PC-3 (cell line): Measurements from ENCODE around the gene RBM47. TPM values are rescaled to one million over a fixed set of nuclear protein-coding genes. Genes with fewer than 3 reads are reported as not detected.

Source experiments
- ATAC-seq: fragments of 200-7000 bp; cut with Tn5 transposase; 2 replicates; pipeline ENCODE4 v1.9.1; 2020; ENCODE audit warnings: mild to moderate bottlenecking, moderate library complexity
- BruUV-seq: library from RNA; stranded (reverse); fragments of 400-500 nt; replicated peaks from 2 replicates; lab custom pipeline; 2021; lab: Mats Ljungman, UMichigan
- CTCF ChIA-PET: fragments of 300-600 bp; sonication (Branson Sonifier 250); formaldehyde crosslinking; loops from one replicate; lab custom pipeline; 2022; ENCODE audit warnings: antibody characterized with exemption; lab: Charles Lee
- POLR2A ChIA-PET: fragments of 300-600 bp; sonication (Branson Sonifier 250); formaldehyde crosslinking; loops from one replicate; lab custom pipeline; 2022; ENCODE audit warnings: antibody characterized with exemption; ENCODE audit not compliant: unreplicated experiment; lab: Charles Lee
- DNase-seq: peaks from one replicate; pipeline ENCODE4 v3.0.0-alpha.2; 2015
- H2AFZ ChIP-seq: fragments of 300-600 bp; sonication (generic); 2 replicates; pipeline ENCODE4 v1.6.0; 2016; ENCODE audit warnings: antibody characterized with exemption, low read length
- H3F3A ChIP-seq: fragments of 300-600 bp; sonication (generic); one replicate; pipeline ENCODE4 v1.6.0; 2017; ENCODE audit warnings: antibody characterized with exemption, low read length, control low read depth, mild to moderate bottlenecking; ENCODE audit not compliant: unreplicated experiment
- H3K27ac ChIP-seq: fragments of 300-600 bp; sonication (generic); 2 replicates; pipeline ENCODE4 v1.5.1; 2016; ENCODE audit warnings: mild to moderate bottlenecking, low read length
- H3K27me3 ChIP-seq: fragments of 300-600 bp; sonication (generic); 2 replicates; pipeline ENCODE4 v1.6.1; 2016; ENCODE audit warnings: low read length, mixed read lengths
- H3K36me3 ChIP-seq: fragments of 300-600 bp; sonication (generic); 2 replicates; pipeline ENCODE4 v1.6.1; 2016; ENCODE audit warnings: low read depth, mixed run types, low read length, mixed read lengths
- H3K4me1 ChIP-seq: fragments of 300-600 bp; sonication (generic); 2 replicates; pipeline ENCODE4 v1.5.1; 2016; ENCODE audit warnings: low read length; ENCODE audit not compliant: insufficient read depth
- H3K4me2 ChIP-seq: fragments of 300-600 bp; sonication (generic); 2 replicates; pipeline ENCODE4 v1.6.0; 2016; ENCODE audit warnings: low read length
- H3K4me3 ChIP-seq: fragments of 300-600 bp; sonication (generic); 2 replicates; pipeline ENCODE4 v1.5.1; 2016; ENCODE audit warnings: mild to moderate bottlenecking, low read length, mixed read lengths
- H3K79me2 ChIP-seq: fragments of 300-600 bp; sonication (generic); 2 replicates; pipeline ENCODE4 v1.6.1; 2017; ENCODE audit warnings: low read length, mixed read lengths
- H3K9ac ChIP-seq: fragments of 300-600 bp; sonication (generic); 2 replicates; pipeline ENCODE4 v1.6.0; 2016; ENCODE audit warnings: mild to moderate bottlenecking, low read length
- H3K9me2 ChIP-seq: fragments of 300-600 bp; sonication (generic); replicated peaks from 2 replicates; pipeline ENCODE4 v1.6.1; 2016; ENCODE audit warnings: mixed run types, low read length, mixed read lengths
- H3K9me3 ChIP-seq: fragments of 300-600 bp; sonication (generic); 2 replicates; pipeline ENCODE4 v1.6.1; 2016; ENCODE audit warnings: low read length, mixed read lengths
- H4K20me1 ChIP-seq: fragments of 300-600 bp; sonication (generic); 2 replicates; pipeline ENCODE4 v1.6.1; 2016; ENCODE audit warnings: low read length, mixed read lengths
- CTCF ChIP-seq: fragments of 300-600 bp; sonication (generic); conservative IDR thresholded peaks from 2 replicates; pipeline ENCODE4 v1.5.1; 2017; ENCODE audit warnings: antibody characterized with exemption, low read depth, mild to moderate bottlenecking, low read length
- EZH2 ChIP-seq: fragments of 300-600 bp; sonication (generic); IDR thresholded peaks from one replicate; pipeline ENCODE4 v1.6.1; 2017; ENCODE audit warnings: antibody characterized with exemption, mild to moderate bottlenecking, low read length; ENCODE audit not compliant: unreplicated experiment
- EZH2phosphoT487 ChIP-seq: fragments of 300-600 bp; sonication (generic); IDR thresholded peaks from 2 replicates; pipeline ENCODE4 v1.6.1; 2018; ENCODE audit warnings: mild to moderate bottlenecking, antibody characterized with exemption, low read length, borderline replicate concordance
- intact Hi-C: fragments of 100-400 bp; cut with micrococcal nuclease; formaldehyde crosslinking; loops from 2 replicates; pipeline ENCODE4 v1.9.0; 2023
- total RNA-seq: library from RNA; depleted of rRNA; stranded (reverse); fragments of >200 nt; gene quantifications from 2 replicates; pipeline ENCODE4 v1.2.3, GENCODE V29; 2014

RBM47 gene
- total RNA-seq, 1 experiment from 2014 or later: 34.7 TPM

GRCh38 chr4:40388239-40388638 is 241.4 kb downstream of the RBM47 start:
- Histone ChIP-seq H3K4me1 (no peaks in the 10 kb centered on the region), H3K4me3 (no peak overlapping the region), H3K9me2 (no peaks in the 10 kb centered on the region), H3K9ac (no peak overlapping the region), H3K36me3 (no peaks in the 10 kb centered on the region), H3K27ac (no peak overlapping the region), H3K27me3 (no peaks in the 10 kb centered on the region), H4K20me1 (no peaks in the 10 kb centered on the region), H2AFZ (no peak overlapping the region), H3K9me3 (no peaks in the 10 kb centered on the region), H3K79me2 (no peaks in the 10 kb centered on the region), H3F3A (no peaks in the 10 kb centered on the region), H3K4me2 (no peak overlapping the region)
- no peak for ATAC-seq
- no TSS peak for BruUV-seq
- DNase-seq: no peak
- intact Hi-C loops: no loop called here
- CTCF ChIA-PET: no interaction called here
- TF ChIP-seq EZH2phosphoT487 (no peak), CTCF (no peak), EZH2 (no peak)
- POLR2A ChIA-PET: no interaction called here

- no peak for TF ChIP-seq EZH2phosphoT487
- TF ChIP-seq EZH2: no peak
- no peak for TF ChIP-seq CTCF
- H3K9me2 ChIP-seq: no peaks in the 10 kb centered on the region
- ATAC-seq: no peak
- H3K4me3 ChIP-seq: no peak overlapping the region
- H3K4me2 ChIP-seq: no peak overlapping the region
- no peak overlapping the region for H3K9ac ChIP-seq
- H3K36me3 ChIP-seq: no peaks in the 10 kb centered on the region
- H3K27me3 ChIP-seq: no peaks in the 10 kb centered on the region
- intact Hi-C loops: no loop called here
- H3K4me1 ChIP-seq: no peaks in the 10 kb centered on the region
- CTCF ChIA-PET: no interaction called here
- BruUV-seq: no TSS peak
- no peaks in the 10 kb centered on the region for H4K20me1 ChIP-seq
- no peak overlapping the region for H2AFZ ChIP-seq
- H3K79me2 ChIP-seq: no peaks in the 10 kb centered on the region
- H3K9me3 ChIP-seq: no peaks in the 10 kb centered on the region
- POLR2A ChIA-PET: no interaction called here
- DNase-seq: no peak
- H3K27ac ChIP-seq: no peak overlapping the region
- H3F3A ChIP-seq: no peaks in the 10 kb centered on the region
Observed at GRCh38 chr4:40380647-40381046, 249.0 kb downstream of the RBM47 start.

GRCh38 chr4:40379248-40379647 is 250.4 kb downstream of the RBM47 start:
- intact Hi-C loops: no loop called here
- TF ChIP-seq CTCF (no peak), EZH2 (no peak), EZH2phosphoT487 (no peak)
- Histone ChIP-seq H3K27ac (no peak overlapping the region), H3K9ac (no peak overlapping the region), H2AFZ (no peak overlapping the region), H3K9me2 (no peaks in the 10 kb centered on the region), H4K20me1 (no peaks in the 10 kb centered on the region), H3K79me2 (no peaks in the 10 kb centered on the region), H3K9me3 (no peaks in the 10 kb centered on the region), H3K4me2 (no peak overlapping the region), H3K4me3 (no peak overlapping the region), H3F3A (no peaks in the 10 kb centered on the region), H3K4me1 (no peaks in the 10 kb centered on the region), H3K36me3 (no peaks in the 10 kb centered on the region), H3K27me3 (no peaks in the 10 kb centered on the region)
- BruUV-seq: no TSS peak
- CTCF ChIA-PET: interaction anchor here (0.6 kb wide), 1 partner anchor 442 kb away, joined by 4 read pairs; no protein-coding TSS in a partner anchor
- POLR2A ChIA-PET: no interaction called here
- DNase-seq (no peak), ATAC-seq (no peak)
